ENCODE measurements around the gene BLOC1S5. TPM values are rescaled to one million over a fixed set of nuclear protein-coding genes. Genes with fewer than 3 reads are reported as not detected.

BLOC1S5 gene
- total and polyA plus RNA-seq, 9 of the 15 experiments (the other 6 are each of a cell fraction or from before 2014, with no cell fraction given) = 8.5 to 41.0 (median 27.7) TPM

- TF ChIP-seq MTA2 (IDR thresholded peaks at IDR 0.05; ENCODE audit: low read depth) (no peak; the same call in 1 of the 2 replicates), ZZZ3 (IDR thresholded peaks at IDR 0.05) (no peak), PREB (CRISPR knock-in tag; IDR thresholded peaks at IDR 0.05) (peak; percentile 57; the same call in 1 of the 2 replicates), RREB1 (CRISPR knock-in tag; IDR thresholded peaks at IDR 0.05) (0 out of 2 replicates have a peak, but pooled peaks have one; percentile 23), FOXK1 (CRISPR knock-in tag; IDR thresholded peaks at IDR 0.05; ENCODE audit: borderline replicate concordance) (no peak; the same call in 1 of the 2 replicates), FOXM1 (IDR thresholded peaks at IDR 0.05; ENCODE audit: low read depth) (peak; percentile 46; the same call in 1 of the 2 replicates), FOXM1 (CRISPR knock-in tag; IDR thresholded peaks at IDR 0.05; ENCODE audit: low read depth) (no peak), EP300 (IDR thresholded peaks at IDR 0.05; ENCODE audit: low read length) (peak; percentile 27; the same call in 1 of the 2 replicates), PCBP1 (IDR thresholded peaks at IDR 0.05; ENCODE audit: low read depth, low read length, poor library complexity, severe bottlenecking) (peak; percentile 20), ETS1 (conservative IDR thresholded peaks at IDR 0.05; ENCODE audit: control insufficient read depth, low read depth, low read length) (peak; percentile 97), ELF1 (tag; IDR thresholded peaks at IDR 0.05) (peak; percentile 100), HMGN3 (IDR thresholded peaks at IDR 0.05; ENCODE audit: borderline replicate concordance, extremely low read depth, insufficient read length, low read depth, low read length) (peak; percentile 84), ZSCAN29 (IDR thresholded peaks at IDR 0.05) (0 out of 2 replicates have a peak, but pooled peaks have one; percentile 51), THRB (CRISPR knock-in tag; conservative IDR thresholded peaks at IDR 0.05) (no peak), JUN (IDR thresholded peaks at IDR 0.05; ENCODE audit: borderline replicate concordance, low read depth, low read length) (peak; percentile 42; the same call in 1 of the 2 replicates), JUN (CRISPR knock-in tag; IDR thresholded peaks at IDR 0.05; ENCODE audit: borderline replicate concordance) (no peak; the same call in 1 of the 2 replicates), NR2C1 (IDR thresholded peaks at IDR 0.05) (peak; percentile 79), NR2C1 (tag; IDR thresholded peaks at IDR 0.05) (peak; percentile 81)
These were observed at the start of gene BLOC1S5 (continued) for GRCh38 chr6:8063761-8064637.
